NCI-H187 (cell line): ENCODE measurements around the gene ZNF778.
"Not testable (repeated sequence)": the region's sequence is repeated elsewhere in the genome, so short reads cannot be mapped to it uniquely, and the experiment has no call there.

Source experiments
- DNase-seq, 2 experiments: peaks; one replicate each; lab custom pipeline; 2025; lab: John Stamatoyannopoulos, UW

ZNF778 gene

DNA sequence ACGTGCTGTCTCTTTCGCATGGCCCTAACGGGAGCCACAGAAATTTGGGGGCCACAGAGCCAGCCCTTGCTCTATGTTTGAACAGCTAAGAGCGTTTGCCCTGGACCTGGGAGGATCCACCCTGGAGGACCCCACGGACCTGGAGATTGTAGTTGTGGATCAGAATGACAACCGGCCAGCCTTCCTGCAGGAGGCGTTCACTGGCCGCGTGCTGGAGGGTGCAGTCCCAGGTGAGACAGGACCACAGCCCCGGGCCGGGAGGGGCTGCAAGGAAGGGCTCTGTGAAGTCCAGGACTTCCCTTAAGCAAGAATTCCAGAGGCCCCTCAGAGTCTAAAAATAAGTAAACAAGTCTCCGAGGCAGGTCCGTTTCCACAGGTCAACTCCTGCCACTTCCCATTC is 34.0 kb upstream of the ZNF778 start:
- DNase-seq = no peak

GRCh38 chr16:89183975-89184676 is 33.4 kb upstream of the ZNF778 start:
- DNase-seq = no peak

DNA sequence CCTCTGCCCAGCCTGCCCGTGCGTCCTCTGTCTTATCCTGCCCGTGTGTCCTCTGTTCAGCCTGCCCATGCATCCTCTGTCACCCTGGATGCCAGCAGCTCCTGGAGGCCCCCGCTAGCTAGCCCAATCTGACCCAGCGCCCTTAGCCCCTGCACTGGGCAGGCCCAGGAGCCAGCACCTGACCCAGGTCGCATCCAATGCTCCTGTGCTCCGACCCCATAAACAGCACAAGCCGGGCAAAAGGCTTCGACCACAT is 32.9 kb upstream of the ZNF778 start:
- DNase-seq = no peak

DNA sequence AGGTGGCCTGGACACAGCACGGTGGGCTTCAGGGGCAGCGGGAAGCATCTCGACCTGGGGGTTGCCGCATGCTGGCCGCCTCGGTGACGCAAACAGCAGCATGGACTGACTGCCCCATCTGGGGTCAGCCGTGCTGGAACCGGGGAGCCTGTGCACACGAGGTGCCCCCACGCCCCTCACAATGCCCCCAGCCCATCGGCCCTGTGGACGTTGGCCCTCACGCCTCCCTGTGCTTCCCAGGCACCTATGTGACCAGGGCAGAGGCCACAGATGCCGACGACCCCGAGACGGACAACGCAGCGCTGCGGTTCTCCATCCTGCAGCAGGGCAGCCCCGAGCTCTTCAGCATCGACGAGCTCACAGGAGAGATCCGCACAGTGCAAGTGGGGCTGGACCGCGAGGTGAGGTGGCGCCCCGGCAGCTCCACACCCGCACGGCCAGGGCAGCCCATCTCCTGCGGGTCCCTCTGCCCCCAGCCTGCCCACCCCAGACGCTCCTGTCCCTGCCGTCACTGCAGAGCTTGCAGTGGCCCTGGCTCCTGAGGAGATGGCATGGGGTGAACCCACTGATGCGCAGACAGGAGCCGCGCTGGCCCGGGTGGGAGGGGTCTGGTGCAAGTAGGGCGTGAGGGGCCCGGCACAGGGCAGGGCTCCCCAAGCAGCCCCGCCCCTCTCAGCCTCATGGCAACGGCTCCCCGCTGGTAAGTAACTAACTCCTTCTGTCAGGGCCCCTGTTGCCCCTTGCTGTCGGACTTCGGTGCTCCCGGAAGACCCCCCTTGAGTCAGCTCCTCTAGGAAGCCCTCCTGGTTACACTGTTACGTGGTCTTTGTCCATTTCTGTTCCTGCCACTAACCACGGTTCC is 32.3 kb upstream of the ZNF778 start:
- DNase-seq = no peak

GRCh38 chr16:89185887-89186592 is 31.5 kb upstream of the ZNF778 start:
- not testable (repeated sequence) for DNase-seq

- DNase-seq = not testable (repeated sequence)
Observed at GRCh38 chr16:89186593-89187031, 30.9 kb upstream of the ZNF778 start.

DNA sequence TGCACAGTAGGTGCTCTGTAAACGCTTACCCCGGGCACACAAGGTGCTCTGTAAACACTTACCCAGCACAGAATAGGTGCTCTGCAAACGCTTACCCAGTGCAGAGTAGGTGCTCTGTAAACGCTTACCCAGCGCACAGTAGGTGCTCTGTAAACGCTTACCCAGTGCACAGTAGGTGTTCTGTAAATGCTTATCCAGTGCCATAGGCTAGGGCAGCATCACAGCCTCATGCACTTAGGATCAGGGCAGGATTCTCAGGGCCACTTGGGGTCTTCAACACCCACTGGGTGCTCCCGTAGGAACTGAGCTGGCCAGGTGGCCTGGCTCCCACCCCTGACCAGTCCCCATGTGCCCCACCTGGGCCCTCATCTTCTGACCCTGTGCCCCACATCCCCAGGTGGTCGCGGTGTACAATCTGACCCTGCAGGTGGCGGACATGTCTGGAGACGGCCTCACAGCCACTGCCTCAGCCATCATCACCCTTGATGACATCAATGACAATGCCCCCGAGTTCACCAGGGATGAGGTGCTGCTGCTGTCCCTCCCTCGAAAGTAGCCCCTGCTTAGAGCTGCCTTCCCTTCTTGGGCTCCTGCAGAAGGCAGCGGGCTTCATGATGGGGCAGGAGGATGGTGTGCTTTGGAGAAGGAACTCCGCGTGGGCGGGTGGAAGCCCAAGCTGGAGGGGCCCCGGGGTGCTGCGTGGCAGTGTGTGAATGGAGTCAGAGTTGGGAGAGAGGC is 30.3 kb upstream of the ZNF778 start:
- no peak for DNase-seq

DNA sequence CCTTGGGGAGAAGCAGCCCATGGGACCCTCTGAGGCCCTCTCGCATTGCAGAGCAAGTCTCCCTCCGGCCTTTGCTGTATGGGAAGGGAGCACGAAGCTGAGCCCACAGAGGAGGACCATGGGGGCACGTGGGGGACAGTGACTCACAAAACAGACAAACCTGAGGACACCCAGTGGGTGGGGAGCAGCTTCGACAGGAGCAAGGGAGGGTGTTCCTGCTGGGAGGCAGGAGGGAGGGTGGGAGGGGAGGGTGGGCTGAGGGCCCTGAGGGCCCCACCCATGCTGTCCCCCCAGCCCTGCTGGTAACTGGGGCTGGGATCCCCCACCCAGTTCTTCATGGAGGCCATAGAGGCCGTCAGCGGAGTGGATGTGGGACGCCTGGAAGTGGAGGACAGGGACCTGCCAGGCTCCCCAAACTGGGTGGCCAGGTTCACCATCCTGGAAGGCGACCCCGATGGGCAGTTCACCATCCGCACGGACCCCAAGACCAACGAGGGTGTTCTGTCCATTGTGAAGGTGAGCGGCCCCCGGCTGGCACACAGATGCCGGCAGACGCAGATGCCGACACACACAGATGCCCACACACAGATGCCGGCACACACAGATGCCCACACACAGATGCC is 29.6 kb upstream of the ZNF778 start:
- no peak for DNase-seq

DNA sequence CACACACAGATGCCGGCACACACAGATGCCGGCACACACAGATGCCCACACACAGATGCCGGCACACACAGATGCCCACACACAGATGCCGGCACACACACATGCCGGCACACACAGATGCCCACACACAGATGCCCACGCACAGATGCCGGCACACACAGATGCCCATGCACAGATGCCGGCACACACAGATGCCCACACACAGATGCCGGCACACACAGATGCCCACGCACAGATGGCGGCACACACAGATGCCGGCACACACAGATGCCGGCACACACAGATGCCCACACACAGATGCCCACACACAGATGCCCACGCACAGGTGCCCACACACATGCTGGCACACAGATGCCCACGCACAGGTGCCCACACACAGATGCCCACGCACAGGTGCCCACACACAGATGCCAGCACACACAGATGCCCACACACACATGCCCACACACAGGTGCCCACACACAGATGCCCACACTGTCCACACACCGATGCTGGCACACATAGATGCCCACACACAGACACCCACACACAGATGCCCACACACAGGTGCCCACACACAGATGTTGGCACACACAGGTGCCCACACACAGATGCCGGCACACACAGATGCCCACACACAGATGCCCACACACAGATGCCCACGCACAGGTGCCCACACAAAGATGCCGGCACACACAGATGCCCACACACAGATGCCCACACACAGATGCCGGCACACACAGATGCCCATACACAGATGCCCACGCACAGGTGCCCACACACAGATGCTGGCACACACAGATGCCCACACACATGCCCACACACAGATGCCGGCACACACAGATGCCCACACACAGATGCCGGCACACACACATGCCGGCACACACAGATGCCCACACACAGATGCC is 28.8 kb upstream of the ZNF778 start:
- DNase-seq = not testable (repeated sequence)

GRCh38 chr16:89189358-89190025 is 28.0 kb upstream of the ZNF778 start:
- DNase-seq = no peak

DNA sequence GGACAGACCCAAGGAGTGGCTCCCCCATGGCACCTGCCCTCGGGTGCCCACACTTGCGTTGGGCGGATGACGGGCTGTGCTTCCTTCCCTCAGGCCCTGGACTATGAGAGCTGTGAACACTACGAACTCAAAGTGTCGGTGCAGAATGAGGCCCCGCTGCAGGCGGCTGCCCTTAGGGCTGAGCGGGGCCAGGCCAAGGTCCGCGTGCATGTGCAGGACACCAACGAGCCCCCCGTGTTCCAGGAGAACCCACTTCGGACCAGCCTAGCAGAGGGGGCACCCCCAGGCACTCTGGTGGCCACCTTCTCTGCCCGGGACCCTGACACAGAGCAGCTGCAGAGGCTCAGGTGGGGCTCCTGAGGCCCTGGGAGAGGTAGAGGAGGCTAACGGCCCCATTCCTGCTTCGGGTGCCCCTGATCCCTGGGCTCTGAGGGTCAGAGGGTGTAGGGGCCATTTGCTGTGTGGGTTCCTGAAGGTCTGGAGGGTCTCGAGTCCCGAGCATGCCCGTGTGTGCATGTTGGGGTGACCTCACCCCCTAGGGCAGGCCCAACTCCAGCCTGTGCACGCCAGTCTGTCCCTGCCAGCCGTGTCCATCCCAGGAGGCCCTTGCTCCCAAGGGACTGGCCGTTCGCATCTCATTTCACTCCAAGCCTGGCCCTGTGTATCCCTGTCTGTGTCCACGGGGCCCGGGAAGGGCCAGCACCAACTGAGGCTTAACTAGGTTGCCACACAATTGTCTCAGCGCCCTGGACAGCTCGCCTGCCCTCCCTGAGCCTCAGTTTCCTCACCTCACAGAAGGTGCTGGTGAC is 27.1 kb upstream of the ZNF778 start:
- DNase-seq = no peak

DNA sequence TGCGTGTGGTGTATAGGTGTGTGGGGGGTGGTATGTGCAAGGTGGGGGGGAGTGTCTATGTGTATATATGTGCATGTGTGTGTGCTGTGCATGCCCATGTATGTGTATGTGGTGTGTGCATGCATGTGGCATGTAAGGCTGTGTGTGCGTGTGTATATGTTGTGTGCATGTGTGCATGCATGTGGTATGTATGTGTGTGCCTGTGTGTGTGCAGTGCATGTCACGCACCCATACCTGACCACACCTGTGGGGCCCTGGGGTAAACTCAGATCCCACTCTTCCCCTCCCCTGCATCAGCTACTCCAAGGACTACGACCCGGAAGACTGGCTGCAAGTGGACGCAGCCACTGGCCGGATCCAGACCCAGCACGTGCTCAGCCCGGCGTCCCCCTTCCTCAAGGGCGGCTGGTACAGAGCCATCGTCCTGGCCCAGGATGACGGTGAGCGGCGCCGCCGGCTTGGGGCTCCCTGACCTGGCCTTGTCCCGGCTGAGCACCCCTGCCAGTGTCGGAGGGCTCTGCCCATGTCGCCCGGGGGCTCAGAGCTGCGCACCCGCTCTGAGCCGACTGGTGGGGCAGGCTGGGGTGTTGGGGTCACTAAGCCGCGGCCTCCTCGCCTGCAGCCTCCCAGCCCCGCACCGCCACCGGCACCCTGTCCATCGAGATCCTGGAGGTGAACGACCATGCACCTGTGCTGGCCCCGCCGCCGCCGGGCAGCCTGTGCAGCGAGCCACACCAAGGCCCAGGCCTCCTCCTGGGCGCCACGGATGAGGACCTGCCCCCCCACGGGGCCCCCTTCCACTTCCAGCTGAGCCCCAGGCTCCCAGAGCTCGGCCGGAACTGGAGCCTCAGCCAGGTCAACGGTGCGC is 26.2 kb upstream of the ZNF778 start:
- DNase-seq = no peak

- DNase-seq = no peak
Observed at GRCh38 chr16:89191901-89192185, 25.7 kb upstream of the ZNF778 start.

GRCh38 chr16:89192186-89192955 is 25.1 kb upstream of the ZNF778 start:
- DNase-seq = not testable (repeated sequence)

- no peak for DNase-seq
Observed at GRCh38 chr16:89192956-89193575, 24.4 kb upstream of the ZNF778 start.

DNA sequence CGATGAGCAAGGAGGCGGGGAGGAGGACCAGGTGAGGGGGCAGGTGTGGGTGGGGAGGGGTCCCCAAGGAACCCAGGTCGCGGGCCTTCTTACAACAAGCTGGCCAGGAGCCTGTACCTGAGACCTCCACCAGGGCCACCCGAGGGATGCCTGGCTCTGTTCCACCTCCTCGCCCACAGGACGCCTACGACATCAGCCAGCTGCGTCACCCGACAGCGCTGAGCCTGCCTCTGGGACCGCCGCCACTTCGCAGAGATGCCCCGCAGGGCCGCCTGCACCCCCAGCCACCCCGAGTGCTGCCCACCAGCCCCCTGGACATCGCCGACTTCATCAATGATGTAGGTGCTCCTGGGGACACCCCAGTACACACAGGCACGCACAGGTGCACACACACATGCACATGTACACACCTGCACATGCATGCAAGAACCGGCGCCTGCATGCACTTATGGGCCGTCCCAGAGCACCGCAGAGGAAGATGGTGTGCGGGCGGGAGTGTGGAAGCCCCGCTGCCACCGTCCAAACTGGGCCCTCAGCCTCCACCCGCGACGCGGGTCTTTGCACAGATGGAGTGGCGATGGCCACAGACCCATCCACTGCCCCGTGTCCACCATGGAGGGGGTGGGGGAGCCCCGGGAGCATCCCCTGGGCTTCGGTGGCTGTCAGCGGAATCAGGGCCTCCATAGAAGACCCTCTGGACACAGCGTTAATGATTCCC is 23.8 kb upstream of the ZNF778 start:
- DNase-seq = no peak
